ENCODE results near the gene TAF10. TPM values are rescaled to one million over a fixed set of nuclear protein-coding genes. Genes with fewer than 3 reads are reported as not detected.

The TAF10 gene
- total RNA-seq, 2 experiments from 2014 or later = 159 to 161 TPM

- Mint-ChIP-seq H3K27ac (no peak overlapping the region), H3K9me3 (no peaks in the 10 kb centered on the region), H3K4me3 (no peak overlapping the region), H3K27me3 (no peaks in the 10 kb centered on the region), H3K4me1 (peaks cover 4% of the 10 kb centered on the region), H3K36me3 (ENCODE audit: low read depth) (no peaks in the 10 kb centered on the region)
- ChIA-PET POLR2A (no interaction called here), CTCF (no interaction called here)
- DNase-seq = no peak
Observed at GRCh38 chr11:6636480-6636879, 24.5 kb upstream of the TAF10 start.

GRCh38 chr11:6635082-6635932 lies 23.3 kb upstream of the TAF10 start:
- Mint-ChIP-seq H3K4me1 (peaks cover 4% of the 10 kb centered on the region), H3K27me3 (no peaks in the 10 kb centered on the region), H3K9me3 (no peaks in the 10 kb centered on the region), H3K4me3 (no peak overlapping the region), H3K27ac (no peak overlapping the region), H3K36me3 (ENCODE audit: low read depth) (no peaks in the 10 kb centered on the region)
- ChIA-PET CTCF (no interaction called here), POLR2A (no interaction called here)
- DNase-seq = no peak

DNA sequence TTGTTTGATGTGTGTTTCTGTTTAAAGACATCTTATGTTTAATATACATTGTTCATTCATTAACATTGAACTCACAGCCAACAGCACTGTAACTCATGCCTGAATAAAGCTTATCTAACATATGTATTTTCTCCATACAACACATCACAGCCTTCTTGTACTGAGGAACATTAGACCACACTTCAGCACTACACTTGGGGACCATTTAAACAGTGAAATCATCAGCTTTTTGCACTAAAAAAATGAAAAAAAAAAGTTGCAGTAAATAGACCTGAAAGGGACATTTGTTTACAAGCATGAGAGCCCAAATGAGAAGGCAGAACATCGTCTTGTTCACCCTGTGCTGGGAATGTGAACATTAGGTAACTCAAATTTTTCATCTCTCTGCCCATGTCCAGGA lies 22.5 kb upstream of the TAF10 start:
- ChIA-PET CTCF (no interaction called here), POLR2A (no interaction called here)
- Mint-ChIP-seq H3K36me3 (ENCODE audit: low read depth) (no peaks in the 10 kb centered on the region), H3K27me3 (no peaks in the 10 kb centered on the region), H3K9me3 (no peaks in the 10 kb centered on the region), H3K4me1 (peaks cover 4% of the 10 kb centered on the region), H3K4me3 (no peak overlapping the region), H3K27ac (no peak overlapping the region)
- no peak for DNase-seq

DNA sequence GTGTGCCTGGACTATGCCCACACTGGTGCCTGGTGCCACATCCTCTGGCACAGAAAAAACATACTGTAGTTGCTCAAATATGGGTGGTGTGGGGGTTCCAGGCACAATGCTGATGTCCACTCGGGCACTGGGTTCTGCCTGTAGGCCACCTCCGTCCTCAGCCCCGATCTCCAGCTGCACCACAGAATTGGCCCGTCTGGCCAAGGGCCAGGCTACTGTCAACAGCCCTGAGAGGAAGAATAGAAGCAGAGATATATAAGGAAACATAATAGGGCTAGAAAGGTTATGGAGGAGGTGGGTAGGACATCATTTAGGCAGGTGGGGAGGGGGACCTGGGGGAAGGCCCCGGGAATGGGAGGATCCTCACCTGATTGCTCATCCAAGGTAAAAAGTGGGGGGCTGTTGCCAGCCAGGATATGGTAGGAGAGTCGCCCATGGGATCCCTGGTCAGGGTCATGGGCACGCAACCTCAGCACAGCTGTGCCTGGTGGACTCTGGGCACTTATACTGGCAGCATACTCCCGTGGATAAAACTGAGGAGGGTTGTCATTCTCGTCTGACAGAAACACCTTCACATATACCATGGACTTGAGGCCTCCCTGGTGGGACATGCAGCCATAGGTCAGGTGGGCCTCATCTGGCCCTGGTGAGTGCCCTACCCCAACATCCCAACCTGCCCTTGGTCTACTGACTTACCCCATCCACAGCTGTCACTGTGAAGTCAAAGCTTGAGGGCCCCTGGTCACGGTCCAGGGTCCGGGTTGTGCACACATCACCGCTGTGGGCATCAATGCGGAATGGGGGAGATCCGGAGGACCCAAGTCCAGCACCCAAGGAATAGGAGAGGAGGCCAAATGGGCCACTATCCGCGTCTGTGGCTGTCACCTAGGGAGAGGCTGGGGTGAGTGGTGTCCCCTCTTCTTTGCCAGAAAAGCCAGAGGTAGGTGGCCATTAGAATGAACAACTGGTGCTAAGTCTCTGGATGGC lies 21.7 kb upstream of the TAF10 start:
- POLR2A ChIA-PET = no interaction called here
- no peak for DNase-seq
- Mint-ChIP-seq H3K4me1 (peaks cover 4% of the 10 kb centered on the region), H3K36me3 (ENCODE audit: low read depth) (no peaks in the 10 kb centered on the region), H3K4me3 (no peak overlapping the region), H3K27ac (no peak overlapping the region), H3K9me3 (no peaks in the 10 kb centered on the region), H3K27me3 (no peaks in the 10 kb centered on the region)
- CTCF ChIA-PET = no interaction called here

GRCh38 chr11:6632116-6633073 lies 20.4 kb upstream of the TAF10 start:
- Mint-ChIP-seq H3K27ac (no peak overlapping the region), H3K4me3 (no peak overlapping the region), H3K9me3 (no peaks in the 10 kb centered on the region), H3K4me1 (peaks cover 14% of the 10 kb centered on the region), H3K36me3 (ENCODE audit: low read depth) (no peaks in the 10 kb centered on the region), H3K27me3 (no peaks in the 10 kb centered on the region)
- DNase-seq = no peak
- CTCF ChIA-PET = no interaction called here
- POLR2A ChIA-PET = no interaction called here

DNA sequence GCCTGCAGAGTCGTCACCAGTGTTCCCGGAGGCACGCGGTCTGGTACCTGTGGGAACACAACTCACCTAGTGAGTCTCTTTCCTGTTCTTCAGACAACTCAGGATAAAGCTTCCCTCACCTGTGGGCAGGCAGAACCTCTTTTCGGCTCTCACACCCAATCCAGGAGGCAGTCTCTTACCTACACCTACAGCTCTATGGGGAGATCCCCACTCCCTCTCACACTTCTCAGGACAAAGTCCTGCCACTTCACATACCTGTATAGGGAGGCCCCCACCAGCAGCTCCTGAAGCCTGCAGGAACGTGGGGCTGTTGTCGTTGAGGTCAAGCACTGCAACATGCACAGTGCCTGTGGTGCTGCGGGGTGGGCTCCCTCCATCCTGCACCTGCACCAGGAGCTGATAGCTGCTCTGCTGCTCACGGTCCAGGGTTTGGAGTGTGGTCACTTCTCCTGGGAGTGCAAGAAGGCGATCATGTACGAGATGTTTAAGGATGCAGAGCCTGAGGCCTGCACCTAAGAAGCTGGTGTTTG lies 19.4 kb upstream of the TAF10 start:
- H3K27me3 Mint-ChIP-seq = no peaks in the 10 kb centered on the region
- H3K27ac Mint-ChIP-seq = no peak overlapping the region
- no peak for DNase-seq
- peaks cover 23% of the 10 kb centered on the region for H3K4me1 Mint-ChIP-seq
- CTCF ChIA-PET = interaction anchor here (0.9 to 1.5 kb wide), 3 partner anchors 10 to 52 kb away, joined by 3 to 4 read pairs (median 3); partner anchors contain the start of genes MRPL17 and TPP1
- POLR2A ChIA-PET = interaction anchor here (1.0 kb wide), 1 partner anchor 12 kb away, joined by 3 read pairs; the partner anchor contains the start of gene TPP1
- no peak overlapping the region for H3K4me3 Mint-ChIP-seq
- H3K9me3 Mint-ChIP-seq = no peaks in the 10 kb centered on the region
- H3K36me3 Mint-ChIP-seq (ENCODE audit: low read depth) = no peaks in the 10 kb centered on the region

DNA sequence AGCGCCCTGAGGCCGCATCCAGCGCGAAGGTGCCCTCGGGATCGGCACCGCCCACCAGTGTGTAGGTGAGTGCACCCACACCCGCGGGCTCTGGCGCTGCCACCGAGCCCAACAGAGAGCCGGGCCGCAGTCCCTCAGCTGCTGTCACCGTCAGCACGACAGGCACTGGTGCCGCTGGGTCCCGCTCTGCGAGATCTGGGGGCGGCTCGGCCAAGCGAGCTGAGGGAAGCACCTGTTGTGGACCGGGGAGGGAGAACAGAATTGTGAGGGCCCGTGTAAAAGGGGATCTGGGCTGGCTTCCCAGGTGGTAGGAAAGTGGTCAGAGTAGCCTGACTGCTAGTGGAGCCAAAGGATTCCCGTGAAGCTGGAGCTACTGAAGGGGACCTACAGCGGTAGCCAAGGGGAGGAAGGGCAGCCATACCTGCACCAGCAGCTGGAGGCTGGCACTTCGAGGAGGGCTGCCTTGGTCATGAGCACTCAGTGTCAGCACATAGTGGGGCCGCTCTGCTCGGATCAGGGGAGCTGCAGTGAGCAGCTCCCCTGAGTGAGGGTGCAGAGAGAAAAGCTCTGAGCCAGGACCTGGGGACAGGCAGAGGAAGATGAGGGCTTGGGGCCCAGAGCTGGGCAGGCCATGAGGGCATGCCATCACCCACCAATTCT lies 18.7 kb upstream of the TAF10 start:
- no peak overlapping the region for H3K4me3 Mint-ChIP-seq
- H3K9me3 Mint-ChIP-seq = no peaks in the 10 kb centered on the region
- CTCF ChIA-PET = interaction anchor here (0.9 to 1.5 kb wide), 3 partner anchors 9 to 52 kb away, joined by 3 to 4 read pairs (median 3); partner anchors contain the start of genes MRPL17 and TPP1
- peaks cover 24% of the 10 kb centered on the region for H3K4me1 Mint-ChIP-seq
- POLR2A ChIA-PET = interaction anchor here (1.0 kb wide), 1 partner anchor 11 kb away, joined by 3 read pairs; the partner anchor contains the start of gene TPP1
- no peaks in the 10 kb centered on the region for H3K27me3 Mint-ChIP-seq
- no peak for DNase-seq
- no peak overlapping the region for H3K27ac Mint-ChIP-seq
- no peaks in the 10 kb centered on the region for H3K36me3 Mint-ChIP-seq (ENCODE audit: low read depth)

- Mint-ChIP-seq H3K36me3 (ENCODE audit: low read depth) (no peaks in the 10 kb centered on the region), H3K27me3 (no peaks in the 10 kb centered on the region), H3K4me1 (peaks cover 24% of the 10 kb centered on the region), H3K4me3 (no peak overlapping the region), H3K27ac (no peak overlapping the region), H3K9me3 (no peaks in the 10 kb centered on the region)
- DNase-seq = no peak
- ChIA-PET CTCF (interaction anchor here (1.5 kb wide), 1 partner anchor 8 kb away, joined by 4 read pairs; no protein-coding TSS in a partner anchor), POLR2A (no interaction called here)
Observed at GRCh38 chr11:6629892-6630631, 18.0 kb upstream of the TAF10 start.

DNA sequence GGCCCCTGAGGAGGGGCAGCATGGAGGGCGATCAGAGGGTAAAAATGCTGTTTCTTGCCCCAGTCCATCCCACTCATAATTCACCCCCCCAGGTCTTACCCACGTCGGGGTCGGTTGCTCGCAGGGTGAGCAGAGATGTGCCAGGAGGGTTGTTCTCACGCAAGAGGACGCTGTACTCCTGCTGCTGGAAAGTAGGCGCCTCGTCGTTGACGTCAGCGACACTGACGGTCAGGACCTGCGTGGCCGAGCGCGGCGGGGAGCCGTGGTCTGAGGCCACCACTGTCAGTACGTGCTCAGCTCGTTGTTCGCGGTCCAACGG lies 17.5 kb upstream of the TAF10 start:
- POLR2A ChIA-PET = no interaction called here
- Mint-ChIP-seq H3K36me3 (ENCODE audit: low read depth) (no peaks in the 10 kb centered on the region), H3K9me3 (no peaks in the 10 kb centered on the region), H3K27me3 (no peaks in the 10 kb centered on the region), H3K27ac (no peak overlapping the region), H3K4me3 (no peak overlapping the region), H3K4me1 (peaks cover 24% of the 10 kb centered on the region)
- CTCF ChIA-PET = interaction anchor here (1.2 kb wide), 1 partner anchor 10 kb away, joined by 3 read pairs; the partner anchor contains the start of gene TPP1
- no peak for DNase-seq

DNA sequence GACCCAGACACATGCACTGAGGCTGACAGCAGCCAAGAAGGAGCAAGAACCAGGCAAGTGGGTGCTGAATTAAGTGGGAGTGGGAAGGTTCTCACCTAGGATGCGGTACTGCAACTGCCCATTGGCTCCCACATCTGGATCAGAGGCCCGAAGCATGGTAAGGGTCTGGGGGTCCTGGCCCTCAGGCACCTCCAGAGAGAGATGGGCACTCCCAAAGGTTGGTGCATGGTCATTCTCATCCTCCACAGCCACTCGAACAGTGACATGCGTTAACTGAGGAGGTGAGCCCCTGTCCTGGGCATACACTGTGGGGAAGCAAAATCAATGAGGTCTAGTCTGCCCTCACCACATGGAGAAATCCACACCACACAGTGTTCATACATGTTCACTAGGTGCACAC lies 16.5 kb upstream of the TAF10 start:
- ChIA-PET CTCF (interaction anchor here (1.2 kb wide), 1 partner anchor 9 kb away, joined by 3 read pairs; the partner anchor contains the start of gene TPP1), POLR2A (interaction anchor here (2.3 kb wide), 1 partner anchor 10 kb away, joined by 19 read pairs; the partner anchor contains the start of gene TPP1)
- no peaks in the 10 kb centered on the region for H3K36me3 Mint-ChIP-seq (ENCODE audit: low read depth)
- no peak for DNase-seq
- peaks cover 24% of the 10 kb centered on the region for H3K4me1 Mint-ChIP-seq
- no peak overlapping the region for H3K4me3 Mint-ChIP-seq
- no peaks in the 10 kb centered on the region for H3K27me3 Mint-ChIP-seq
- no peaks in the 10 kb centered on the region for H3K9me3 Mint-ChIP-seq
- H3K27ac Mint-ChIP-seq = no peak overlapping the region

GRCh38 chr11:6627762-6628241 lies 15.8 kb upstream of the TAF10 start:
- peak overlapping the region; percentile 40 for H3K4me3 Mint-ChIP-seq
- H3K9me3 Mint-ChIP-seq = no peaks in the 10 kb centered on the region
- H3K27ac Mint-ChIP-seq = peak overlapping the region; percentile 5
- CTCF ChIA-PET = interaction anchor here (0.8 to 1.2 kb wide), 3 partner anchors 9 to 39 kb away, joined by 3 to 6 read pairs (median 4); partner anchors contain the start of gene TPP1
- H3K27me3 Mint-ChIP-seq = no peaks in the 10 kb centered on the region
- H3K4me1 Mint-ChIP-seq = peaks cover 24% of the 10 kb centered on the region
- H3K36me3 Mint-ChIP-seq (ENCODE audit: low read depth) = no peaks in the 10 kb centered on the region
- no peak for DNase-seq
- POLR2A ChIA-PET = interaction anchor here (1.3 to 2.3 kb wide), 5 partner anchors 9 to 56 kb away, joined by 4 to 19 read pairs (median 8); partner anchors contain the start of genes ILK, MRPL17, TAF10 and TPP1
